ENCODE data around the gene SLC30A1. TPM values are rescaled to one million over a fixed set of nuclear protein-coding genes. Genes with fewer than 3 reads are reported as not detected.
A peak's percentile ranks its signal among the peaks of the same experiment; 100 is the strongest.

SLC30A1 gene
- total and polyA plus RNA-seq, 2 of the 13 experiments (the other 11 are each of a cell fraction or from before 2014, with no cell fraction given) = 5.9 to 24.4 TPM

DNA sequence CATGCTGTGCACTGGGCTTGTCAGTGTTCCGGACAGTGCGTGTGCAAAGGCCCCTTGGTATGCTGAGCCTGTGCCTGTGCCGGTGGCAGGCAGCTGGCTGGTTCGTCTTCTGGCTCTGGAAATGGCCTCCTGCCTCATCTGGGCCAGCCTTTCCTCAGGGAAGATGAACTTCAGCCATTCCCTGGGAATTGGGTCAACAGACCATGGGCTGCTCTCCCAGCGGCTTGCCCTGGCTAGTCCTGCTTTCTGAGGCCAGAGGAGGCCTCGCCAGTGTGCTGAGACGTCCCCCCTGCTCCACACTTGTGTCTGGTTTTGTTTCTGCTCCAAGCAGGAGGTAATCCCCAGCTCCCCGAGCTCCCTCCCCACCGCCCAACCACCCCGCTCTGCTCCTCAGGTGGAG is 54.4 kb downstream of the SLC30A1 start:
- ATAC-seq (no peak), DNase-seq (ENCODE audit: low spot score) (no peak), FAIRE-seq (no peak)
- ChIA-PET POLR2A (no interaction called here), CTCF (ENCODE audit: low intra/inter-chr PET ratio, low total read pairs) (no interaction called here)
- H3K9ac ChIP-seq (ENCODE audit: insufficient read depth, low read depth, low read length) = no peak overlapping the region
- peaks cover 54% of the 10 kb centered on the region for H3K4me1 ChIP-seq (ENCODE audit: insufficient read depth, low read length)
- no peaks in the 10 kb centered on the region for H3K9me3 ChIP-seq (ENCODE audit: low read length)
- TF ChIP-seq SNAI1 (CRISPR knock-in tag; IDR thresholded peaks at IDR 0.05; ENCODE audit: borderline replicate concordance) (no peak), ARNT2 (CRISPR knock-in tag; IDR thresholded peaks at IDR 0.05; ENCODE audit: low read depth) (no peak), ZNF737 (CRISPR knock-in tag; IDR thresholded peaks at IDR 0.05; ENCODE audit: borderline replicate concordance) (0 out of 2 replicates have a peak, but pooled peaks have one; percentile 46)
- TF ChIP-seq, protein P1, sequence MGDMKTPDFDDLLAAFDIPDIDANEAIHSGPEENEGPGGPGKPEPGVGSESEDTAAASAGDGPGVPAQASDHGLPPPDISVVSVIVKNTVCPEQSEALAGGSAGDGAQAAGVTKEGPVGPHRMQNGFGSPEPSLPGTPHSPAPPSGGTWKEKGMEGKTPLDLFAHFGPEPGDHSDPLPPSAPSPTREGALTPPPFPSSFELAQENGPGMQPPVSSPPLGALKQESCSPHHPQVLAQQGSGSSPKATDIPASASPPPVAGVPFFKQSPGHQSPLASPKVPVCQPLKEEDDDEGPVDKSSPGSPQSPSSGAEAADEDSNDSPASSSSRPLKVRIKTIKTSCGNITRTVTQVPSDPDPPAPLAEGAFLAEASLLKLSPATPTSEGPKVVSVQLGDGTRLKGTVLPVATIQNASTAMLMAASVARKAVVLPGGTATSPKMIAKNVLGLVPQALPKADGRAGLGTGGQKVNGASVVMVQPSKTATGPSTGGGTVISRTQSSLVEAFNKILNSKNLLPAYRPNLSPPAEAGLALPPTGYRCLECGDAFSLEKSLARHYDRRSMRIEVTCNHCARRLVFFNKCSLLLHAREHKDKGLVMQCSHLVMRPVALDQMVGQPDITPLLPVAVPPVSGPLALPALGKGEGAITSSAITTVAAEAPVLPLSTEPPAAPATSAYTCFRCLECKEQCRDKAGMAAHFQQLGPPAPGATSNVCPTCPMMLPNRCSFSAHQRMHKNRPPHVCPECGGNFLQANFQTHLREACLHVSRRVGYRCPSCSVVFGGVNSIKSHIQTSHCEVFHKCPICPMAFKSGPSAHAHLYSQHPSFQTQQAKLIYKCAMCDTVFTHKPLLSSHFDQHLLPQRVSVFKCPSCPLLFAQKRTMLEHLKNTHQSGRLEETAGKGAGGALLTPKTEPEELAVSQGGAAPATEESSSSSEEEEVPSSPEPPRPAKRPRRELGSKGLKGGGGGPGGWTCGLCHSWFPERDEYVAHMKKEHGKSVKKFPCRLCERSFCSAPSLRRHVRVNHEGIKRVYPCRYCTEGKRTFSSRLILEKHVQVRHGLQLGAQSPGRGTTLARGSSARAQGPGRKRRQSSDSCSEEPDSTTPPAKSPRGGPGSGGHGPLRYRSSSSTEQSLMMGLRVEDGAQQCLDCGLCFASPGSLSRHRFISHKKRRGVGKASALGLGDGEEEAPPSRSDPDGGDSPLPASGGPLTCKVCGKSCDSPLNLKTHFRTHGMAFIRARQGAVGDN (CRISPR knock-in tag; IDR thresholded peaks at IDR 0.05) = peak; percentile 22; the same call in 1 of the 2 replicates
- BruUV-seq (replicated peaks) = no TSS peak
- H2AFZ ChIP-seq (ENCODE audit: low read length) = no peak overlapping the region
- intact Hi-C loops (cut with micrococcal nuclease; ENCODE audit: unreplicated experiment) = no loop called here
- no peaks in the 10 kb centered on the region for H3K36me3 ChIP-seq (replicated peaks in 1 of 2; ENCODE audit: control insufficient read depth in 1 of 2, insufficient read depth in 2 of 2, low read length in 2 of 2)
- no peaks in the 10 kb centered on the region for H4K20me1 ChIP-seq (ENCODE audit: insufficient read depth, low read length)
- no peak overlapping the region for H3K4me2 ChIP-seq (ENCODE audit: low read depth, low read length)
- no peaks in the 10 kb centered on the region for H3K79me2 ChIP-seq (ENCODE audit: insufficient read depth, low read length)
- no peak overlapping the region for H3K27ac ChIP-seq (ENCODE audit: extremely low read length, insufficient read depth, low read length)
- H3K4me3 ChIP-seq (replicated peaks in 1 of 3; ENCODE audit: insufficient read depth in 1 of 3, low read depth in 2 of 3, low read length in 3 of 3) = no peak overlapping the region
- H3K27me3 ChIP-seq (ENCODE audit: control insufficient read depth in 1 of 2, insufficient read depth in 2 of 2, low read length in 2 of 2) = peaks cover 4 to 9% of the 10 kb centered on the region in 2 experiments; a peak in 2 of 5 replicates
- WGBS (ENCODE audit: low lambda C conversion rate) = 80% methylated on average over 6 of the region's 10 CpGs
- in situ Hi-C loops (cut with HindIII; ENCODE audit: extremely low pct_ligation_motif_present, low pct_unique_long_range_greater_than_20kb) = no loop called here

Data from HepG2 (cell line).